ENCODE data around the gene SLIT3.

The SLIT3 gene

DNA sequence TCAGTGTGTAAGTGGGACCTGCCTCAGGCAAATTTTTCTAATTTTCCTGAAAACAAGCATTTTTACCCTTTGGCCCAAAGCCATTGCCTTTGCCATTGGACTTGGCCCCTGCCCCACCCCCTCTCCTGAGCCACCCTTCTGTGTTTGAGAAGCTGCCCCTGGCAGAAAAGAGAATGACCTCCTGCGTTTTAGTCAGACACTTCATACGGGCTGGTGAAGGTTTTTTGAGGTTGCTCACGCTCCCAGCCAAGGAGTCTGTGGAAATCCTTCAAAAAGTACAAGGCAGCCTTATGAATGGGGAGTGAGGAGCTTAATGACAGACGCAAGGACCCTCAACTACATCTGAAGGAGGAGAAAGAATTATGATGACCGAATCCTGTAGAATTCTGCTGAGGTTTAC, 308.9 kb downstream of the SLIT3 start:
- DNase-seq (ENCODE audit: low spot score): no peak

DNA sequence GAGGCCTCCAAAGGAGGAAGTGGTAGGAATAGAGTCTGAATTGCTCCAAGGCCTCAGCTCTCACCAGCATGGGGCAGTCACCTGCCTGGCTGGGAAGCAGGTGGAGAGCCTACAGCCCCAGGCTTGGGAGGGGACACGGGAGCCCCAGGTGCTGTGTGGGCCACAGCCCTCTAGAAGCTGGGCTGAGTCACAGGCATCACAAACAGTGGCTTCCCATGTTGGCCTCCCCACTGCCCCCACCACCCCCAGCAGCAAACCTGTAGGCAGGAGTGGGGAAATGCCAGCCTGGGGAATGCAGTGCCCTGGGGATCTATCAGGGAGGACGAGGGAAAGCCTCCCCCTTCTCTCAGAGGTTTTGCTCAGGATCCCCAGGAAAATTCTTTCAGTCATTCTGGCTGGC, 309.6 kb downstream of the SLIT3 start:
- DNase-seq (ENCODE audit: low spot score): no peak

DNA sequence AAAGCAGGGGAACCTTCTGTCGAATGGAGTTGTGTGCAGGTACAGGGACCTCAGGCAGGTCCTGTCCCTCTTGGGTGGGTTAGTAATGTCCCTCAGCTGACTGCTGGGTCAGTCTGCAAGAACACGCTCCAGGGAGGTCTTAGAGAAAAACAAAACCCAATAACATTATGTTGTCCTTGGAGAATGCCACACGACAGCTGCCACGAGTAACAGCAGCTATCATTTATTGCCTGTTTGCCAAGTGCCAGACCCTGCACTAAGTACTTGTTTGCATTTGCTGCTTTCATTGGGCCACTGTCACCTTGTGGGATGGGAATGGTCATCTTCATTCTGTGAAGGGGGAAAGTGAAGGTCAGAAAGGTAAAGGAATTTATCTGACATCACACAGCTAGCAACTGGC, 310.3 kb downstream of the SLIT3 start:
- no peak for DNase-seq (ENCODE audit: low spot score)

DNA sequence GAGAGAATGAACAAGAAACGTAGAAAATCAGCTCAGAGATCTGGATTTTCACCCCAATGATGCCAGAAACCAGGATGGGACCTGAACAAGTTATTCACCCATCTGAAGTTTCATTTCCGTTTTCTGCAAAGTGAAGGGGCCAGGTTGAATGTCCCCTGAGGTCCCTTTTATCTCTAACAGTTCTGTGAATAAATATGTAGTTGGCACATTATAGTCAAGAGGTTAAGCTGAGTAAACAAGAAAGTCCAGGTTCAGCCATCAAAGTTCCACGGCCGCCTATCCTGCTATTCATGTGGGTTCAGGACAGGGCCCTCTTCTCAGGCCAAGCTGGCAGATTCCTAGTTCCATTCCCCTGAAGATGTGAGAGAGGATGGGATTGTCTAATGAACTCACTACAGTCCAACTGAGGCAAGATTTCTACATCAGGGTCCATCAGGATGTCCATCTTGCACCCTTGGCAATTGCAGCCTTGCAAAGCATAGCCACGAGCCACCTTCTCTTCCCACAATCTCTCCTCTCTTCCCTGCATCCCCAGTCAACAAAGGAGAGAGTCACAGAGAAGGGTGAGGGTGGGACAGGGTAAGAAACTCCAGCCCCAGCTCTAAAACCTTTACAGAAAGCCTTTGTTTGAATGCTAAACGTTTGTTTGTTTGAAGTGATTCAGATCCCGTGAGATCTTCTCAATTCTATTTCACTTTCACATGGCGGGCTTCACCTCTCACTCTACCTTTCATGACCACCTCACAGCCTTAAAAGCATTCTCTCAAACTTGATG, 311.0 kb downstream of the SLIT3 start:
- no peak for DNase-seq (ENCODE audit: low spot score)

DNA sequence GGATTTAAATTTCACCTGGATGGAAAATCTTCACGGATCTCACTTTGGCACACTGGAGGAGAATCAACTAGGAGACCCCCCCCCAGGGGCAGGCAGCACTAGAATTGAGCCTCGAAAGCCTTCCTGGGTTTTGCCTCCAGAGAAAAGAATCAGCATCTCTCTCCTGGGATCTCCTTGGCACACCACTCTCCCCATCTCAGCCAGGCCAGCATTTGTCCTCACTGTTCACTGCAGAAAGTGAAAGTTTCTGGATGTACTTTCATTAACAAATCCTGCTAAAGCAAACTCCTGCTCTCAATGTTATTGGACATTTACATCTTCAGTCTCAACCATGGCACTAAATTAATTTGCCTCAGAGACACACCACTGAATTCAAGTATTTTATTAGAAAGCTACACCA, 312.2 kb downstream of the SLIT3 start:
- DNase-seq (ENCODE audit: low spot score): no peak

DNA sequence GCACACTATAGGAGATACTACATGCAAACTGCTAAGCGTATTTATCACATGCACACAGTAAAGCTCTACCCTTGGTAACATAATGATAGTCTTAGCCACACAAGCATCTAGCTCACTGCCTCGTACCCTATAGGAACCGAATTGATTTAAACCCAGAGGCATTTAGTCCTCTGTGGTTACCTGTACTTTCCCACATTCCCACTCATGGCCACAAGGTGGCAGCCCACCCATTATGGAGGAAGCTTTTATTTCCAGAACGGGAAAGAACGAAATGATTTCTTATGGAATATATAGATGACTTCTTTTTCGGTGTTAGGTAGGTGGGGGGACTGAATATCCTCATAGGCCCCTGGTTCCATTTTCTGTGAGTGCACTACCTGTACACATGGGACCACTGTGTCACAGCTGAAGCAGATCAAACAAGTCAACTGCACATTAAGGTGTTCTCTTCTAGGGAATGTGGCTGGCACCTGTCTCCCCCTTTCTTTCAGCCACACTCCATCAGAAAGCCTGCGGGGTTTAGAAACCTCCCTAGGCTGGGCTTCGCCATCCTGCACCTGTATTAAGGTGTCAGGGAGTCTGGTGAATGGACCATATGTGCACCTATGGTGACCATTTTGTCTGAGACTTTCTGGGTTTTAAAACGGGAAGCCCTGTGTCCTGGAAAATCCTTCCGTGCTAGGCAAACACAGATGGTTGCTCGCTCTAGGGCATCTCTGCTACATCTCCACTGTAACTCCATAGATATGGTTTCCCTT, 313.2 kb downstream of the SLIT3 start:
- DNase-seq (ENCODE audit: low spot score): peak; percentile 81

DNA sequence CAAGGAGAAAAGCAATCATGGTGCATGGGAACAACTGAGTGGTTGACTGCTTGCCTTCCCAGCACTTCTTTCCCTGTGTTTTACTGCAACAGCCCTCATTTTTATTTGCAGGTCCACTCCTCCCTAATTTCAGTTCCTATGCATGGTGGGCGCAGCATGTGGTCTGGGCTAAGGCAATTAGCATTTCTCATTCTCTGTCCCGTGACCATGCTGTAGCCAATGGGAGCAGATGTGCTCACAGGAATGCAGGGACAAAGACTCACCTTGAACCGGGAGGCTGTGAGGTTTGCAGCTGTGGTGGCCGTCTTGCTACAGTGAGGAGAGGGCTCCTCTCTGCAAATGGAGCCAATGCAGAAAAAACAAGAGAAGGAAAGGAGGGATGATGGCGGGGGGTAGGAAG, 315.5 kb downstream of the SLIT3 start:
- DNase-seq (ENCODE audit: low spot score): no peak

DNA sequence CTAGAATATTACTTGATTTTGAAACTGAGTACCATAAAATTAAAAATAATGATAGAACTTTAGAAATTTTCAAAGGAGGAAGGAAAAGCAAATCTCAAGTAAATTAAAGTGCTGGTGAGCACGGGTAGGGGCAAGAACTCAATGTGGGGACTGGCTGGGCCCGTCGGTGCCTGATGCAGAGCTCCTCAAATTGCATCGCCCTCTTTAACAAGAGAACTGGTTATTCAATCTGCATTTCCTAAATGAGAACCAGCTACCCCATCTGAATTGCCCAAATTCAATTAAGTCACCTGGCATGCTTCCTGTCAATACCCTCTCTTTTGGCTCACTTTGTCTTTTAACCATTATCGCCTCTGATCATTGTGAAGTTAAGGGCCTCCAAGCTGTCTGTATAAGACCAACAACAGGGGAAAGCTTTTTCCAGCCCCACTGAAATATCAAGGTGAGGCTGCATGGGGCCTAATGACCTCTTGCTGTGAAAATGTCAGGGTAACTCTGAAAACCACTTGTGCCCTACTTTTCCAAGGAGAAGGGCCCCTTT, 316.7 kb downstream of the SLIT3 start:
- DNase-seq (ENCODE audit: low spot score): no peak

DNA sequence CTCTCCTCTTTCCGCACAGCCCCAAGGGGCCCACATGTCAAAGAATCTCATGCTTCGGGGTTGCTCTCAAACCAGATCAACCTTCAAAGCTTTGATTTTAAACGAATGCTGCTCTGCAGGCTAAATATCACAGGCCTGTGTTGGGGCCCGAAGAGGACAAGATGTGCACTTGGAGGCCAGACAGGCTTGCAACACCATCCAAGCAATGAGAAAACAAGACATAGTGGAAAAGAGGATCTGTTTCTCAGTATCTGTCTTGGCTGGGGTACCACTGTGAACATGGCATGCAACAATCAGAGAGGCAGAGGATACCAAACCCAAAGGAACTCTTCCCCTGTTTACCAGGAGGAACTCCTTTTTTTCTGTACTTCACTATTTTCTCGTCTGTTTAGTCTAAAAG, 321.8 kb downstream of the SLIT3 start:
- DNase-seq (ENCODE audit: low spot score): no peak

DNA sequence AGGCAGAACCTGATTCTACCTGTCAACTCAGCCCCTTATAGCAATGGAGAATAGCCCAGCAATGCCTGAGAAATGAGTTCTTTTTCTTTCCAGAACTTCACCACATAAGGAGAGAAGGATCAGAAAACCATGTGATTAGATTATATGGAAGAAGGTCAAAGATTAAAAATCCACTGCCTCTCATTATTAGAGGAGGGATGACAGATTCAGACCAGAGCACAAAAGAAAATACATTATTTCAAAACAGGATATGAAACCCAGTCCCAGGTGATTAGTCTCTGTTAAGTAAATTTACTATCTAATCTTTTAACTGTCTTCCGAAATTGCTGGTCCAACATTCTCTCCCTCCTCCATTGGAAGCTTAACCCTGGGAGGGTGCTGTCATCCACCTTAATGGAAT, 322.4 kb downstream of the SLIT3 start:
- no peak for DNase-seq (ENCODE audit: low spot score)

DNA sequence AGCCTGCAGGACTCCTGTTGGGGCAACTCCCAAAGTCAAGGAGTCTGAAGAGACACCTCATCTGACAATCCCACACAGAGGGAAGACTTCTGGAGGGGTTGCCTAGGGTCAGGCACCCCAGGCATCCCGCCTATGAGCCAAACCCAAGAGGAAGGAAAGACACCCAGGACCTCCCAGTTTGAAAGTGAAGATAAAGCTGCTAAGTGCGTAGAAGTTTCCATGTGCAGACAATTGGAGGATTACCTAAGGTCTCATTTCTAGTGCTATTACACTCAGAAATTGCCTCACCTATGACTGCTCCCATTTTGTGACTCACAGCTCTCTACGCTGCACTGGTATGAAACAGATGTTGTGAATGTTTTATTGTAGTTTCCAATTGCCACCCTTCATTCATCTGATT, 322.9 kb downstream of the SLIT3 start:
- no peak for DNase-seq (ENCODE audit: low spot score)

DNA sequence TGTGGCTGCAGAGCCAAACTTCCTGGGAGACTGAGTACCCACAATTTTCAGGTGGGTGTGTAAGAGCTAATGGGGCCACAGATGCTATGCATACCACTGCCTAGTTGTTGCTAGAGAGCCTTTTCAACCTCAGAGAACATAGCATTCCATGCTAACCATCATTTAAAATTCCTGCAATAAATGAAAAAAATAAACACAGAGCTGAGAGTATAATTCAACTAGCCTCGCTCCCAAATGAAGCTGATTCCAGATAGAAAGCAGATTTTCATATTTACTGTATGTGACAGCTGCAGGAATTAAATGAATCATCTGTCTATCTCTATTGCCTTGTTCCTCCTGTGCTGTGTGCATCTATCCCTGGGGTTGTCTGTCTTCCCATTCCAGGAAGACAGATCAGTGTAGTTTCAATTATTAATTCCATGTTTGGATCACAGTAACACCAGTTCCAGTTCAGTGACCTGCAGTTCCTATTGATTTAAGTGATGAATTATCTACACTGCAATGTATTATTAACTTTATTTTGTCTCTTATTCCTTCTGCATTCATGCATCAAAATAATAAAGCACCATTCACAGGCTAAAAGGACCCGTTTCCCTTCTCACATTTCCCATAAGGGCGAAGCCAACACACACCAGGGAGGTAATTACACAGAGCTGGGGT, 324.5 kb downstream of the SLIT3 start:
- DNase-seq (ENCODE audit: low spot score): no peak

DNA sequence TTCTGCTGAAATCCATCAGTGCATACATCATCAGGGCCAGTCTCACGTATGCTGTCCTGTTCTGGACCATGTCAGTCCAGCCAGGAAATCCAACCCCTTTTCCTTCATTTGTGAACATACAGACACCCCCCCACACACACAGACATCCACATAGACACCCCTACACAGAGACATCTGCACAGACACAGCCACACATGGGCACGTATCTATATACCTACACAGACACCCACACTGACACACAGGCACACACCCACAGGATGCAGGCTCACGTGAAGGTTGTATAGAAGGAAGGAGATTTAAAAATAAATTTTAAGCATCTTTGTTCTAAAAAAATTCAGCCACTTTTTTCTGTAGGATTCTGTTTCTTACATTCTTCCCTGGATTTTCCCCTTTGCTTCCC, 325.6 kb downstream of the SLIT3 start:
- DNase-seq (ENCODE audit: low spot score): no peak

DNA sequence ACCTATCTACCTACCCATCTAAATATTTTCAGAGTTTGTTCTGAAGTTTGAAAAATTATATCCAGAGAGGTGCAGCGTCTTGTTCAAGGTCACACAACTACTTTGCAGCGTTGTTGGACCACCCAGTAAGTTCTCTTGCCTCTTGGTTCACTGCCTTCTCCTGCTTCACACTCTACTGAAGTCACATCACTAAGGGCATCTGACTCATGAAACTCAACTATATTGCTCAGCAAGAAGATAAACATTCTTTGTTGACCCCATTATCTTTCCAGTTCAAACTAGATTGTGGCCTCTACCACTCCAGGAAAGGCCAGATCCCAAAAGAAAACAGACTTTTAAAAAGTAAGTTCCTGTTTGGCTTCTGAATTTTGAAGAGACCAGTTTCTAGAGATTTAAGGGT, 326.9 kb downstream of the SLIT3 start:
- no peak for DNase-seq (ENCODE audit: low spot score)

DNA sequence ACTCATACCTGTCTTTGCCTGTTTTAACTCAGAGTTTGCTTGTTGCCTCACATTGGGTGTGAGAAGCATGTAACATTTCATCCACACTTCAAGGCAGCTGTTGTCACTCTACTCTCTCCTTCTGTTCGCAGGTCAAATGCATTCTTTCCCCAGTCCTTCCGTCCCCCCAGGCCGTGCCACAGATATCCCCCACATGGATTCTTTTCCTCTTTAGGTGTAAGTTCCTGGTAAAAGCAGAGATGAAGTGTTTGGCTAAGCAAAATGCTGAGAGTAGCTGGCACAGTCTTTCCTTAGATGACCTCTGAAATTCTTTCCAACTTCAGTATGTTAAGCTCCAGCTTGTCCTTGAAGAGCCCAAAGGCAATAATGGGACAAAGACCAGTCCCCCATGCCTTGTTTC, 328.2 kb downstream of the SLIT3 start:
- DNase-seq (ENCODE audit: low spot score): no peak

DNA sequence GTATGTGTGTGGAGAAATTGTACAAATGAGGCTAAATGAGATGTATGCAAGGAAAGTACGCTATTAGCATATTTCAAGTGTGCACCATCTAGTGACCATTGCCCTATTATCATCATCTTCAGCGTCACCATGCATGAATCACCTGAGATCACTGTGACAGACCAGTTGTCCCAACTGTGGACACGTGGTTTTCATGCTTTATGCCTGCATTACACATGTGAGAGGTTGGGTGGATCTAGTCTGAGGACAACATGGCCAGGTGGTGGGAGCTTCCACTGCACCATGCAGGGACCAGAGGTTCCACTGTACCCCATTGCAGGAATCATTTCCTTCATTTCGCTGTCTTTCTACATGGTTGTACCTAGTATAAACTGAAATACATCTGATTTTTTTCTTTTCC, 329.8 kb downstream of the SLIT3 start:
- no peak for DNase-seq (ENCODE audit: low spot score)

DNA sequence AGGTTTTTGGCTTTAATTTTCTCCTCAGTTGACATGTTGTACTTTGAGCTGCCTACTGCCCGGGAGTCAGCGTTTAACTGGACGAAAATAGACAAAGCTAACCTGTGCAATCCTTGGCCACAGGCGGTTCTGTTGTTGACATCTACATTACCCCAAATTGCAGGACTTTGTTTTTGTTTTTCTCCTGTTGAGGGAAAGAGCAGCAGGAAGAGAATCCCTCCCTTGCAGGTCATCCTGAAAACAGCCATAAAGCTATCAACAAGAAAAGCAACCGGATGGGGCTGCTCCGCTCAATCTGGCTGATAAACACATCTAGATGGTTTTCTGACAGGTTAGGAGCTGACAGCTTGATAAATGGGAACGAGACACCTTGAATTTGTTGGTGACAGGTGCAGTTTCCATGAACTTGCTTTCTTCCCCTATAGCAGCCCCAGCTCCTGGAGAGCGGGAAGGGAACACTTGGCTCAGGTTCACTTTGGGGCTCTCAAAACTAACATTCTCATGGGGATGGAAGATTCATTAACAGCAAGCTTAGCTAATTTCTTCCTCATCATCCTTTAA, 331.5 kb downstream of the SLIT3 start:
- DNase-seq (ENCODE audit: low spot score): no peak

DNA sequence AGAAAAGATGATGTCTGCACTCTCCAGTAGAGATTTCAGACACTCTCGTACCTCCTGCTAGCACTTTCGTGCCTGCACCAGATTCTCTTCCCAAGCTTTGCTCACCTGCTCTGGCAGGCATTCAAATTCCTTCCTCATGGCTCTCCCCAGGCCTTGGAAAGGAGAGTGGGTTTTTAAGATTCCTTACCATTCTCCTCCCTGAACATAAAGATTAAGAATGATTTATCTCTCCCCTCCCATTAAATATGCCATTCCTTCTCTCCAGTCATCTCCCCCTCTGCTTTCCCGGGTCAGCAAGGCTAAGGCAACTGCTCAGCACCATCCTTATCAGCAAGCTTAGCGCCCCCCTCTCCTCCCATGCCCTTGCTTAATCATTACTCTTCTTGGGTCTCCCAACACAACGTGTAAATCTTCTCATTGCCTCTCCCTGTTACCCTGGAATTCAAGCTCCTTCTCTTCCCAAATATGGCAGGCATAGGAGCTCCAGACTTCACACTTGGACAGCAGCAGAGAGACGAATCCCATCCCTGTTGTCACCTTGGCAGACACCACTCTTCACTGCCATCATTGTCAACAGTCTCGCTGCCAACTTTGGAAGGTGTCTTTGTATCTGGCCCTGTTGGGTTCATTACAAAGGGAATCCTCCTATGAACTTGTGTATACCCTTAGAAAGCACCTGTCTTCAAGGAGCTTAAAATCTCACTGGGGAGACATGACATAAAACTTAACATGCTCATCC, 332.9 kb downstream of the SLIT3 start:
- DNase-seq (ENCODE audit: low spot score): no peak

DNA sequence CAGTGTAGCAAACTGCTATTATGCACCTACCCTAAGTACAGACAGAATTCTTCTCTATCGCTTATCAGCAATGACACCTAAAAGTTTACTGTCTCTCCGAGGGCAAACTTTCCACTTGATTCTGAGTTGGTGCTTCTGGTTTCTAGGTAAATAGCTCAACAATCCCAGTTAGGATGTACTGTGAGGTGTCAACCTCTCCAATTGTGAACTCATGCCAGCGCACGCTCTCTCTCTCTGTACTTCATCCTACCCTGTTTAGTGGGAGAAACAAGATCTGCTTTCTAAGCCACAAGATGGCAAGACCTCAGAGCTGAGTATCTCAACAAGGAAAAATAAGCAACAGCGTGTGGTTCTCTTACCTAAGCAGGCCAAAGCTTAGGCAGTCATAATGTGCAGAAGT, 335.3 kb downstream of the SLIT3 start:
- no peak for DNase-seq (ENCODE audit: low spot score)

DNA sequence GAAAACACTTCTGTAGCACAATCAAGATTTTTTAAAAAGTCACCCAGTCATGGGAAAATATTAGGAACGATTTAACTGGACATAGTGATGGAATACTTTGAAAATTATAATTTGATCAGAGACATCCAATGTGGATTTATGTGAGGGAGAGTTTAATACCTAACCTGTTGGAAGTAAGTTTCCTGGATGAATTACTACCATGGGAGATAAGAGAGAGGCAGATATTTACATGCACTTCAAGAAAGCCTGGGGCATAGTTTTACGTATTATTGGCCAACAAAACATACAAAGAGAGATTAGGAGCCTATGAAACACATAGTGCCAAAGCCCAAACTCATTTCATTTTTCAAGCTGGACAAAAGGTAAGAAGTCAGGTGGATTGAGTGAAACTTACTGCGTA, 336.8 kb downstream of the SLIT3 start:
- no peak for DNase-seq (ENCODE audit: low spot score)

DNA sequence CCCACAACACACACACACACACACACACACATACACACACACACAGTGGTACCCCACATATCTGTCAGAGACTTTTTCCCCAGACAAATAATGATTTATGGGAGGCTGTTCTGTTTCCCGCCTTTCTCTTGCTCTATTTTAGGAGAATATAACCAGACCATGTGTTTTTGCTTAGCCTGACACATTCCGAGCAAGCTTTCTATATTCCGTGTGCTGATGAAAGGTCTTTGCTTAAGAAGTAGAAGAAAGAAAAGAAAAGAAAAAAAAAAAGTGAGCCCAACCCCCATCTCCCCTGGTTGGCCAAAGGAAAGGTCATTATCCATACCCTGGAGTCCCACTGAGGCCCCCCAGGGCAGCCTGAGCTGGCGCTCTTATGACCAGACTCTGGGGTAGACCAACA, 338.6 kb downstream of the SLIT3 start:
- DNase-seq (ENCODE audit: low spot score): no peak

DNA sequence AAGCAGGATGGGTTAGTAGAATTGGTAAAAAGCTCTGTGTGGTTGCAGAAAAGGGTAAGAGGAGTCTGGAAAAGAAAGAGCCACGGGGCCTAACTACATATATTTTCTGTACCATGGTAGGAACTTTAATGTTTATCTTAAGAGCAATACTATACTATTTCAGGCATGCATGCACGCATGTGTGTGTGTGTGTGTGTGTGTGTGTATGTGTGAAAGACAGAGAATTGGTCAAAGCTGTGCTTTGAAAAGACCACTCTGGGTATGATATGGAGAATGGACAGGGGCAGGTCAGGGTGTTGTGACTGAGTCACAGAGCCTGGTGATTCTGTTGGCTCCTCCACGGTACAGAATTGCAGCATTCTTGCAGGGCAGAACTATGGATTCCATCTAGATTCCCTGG, 339.3 kb downstream of the SLIT3 start:
- no peak for DNase-seq (ENCODE audit: low spot score)
